ENCODE results near the gene DCTN4. TPM values are rescaled to one million over a fixed set of nuclear protein-coding genes. Genes with fewer than 3 reads are reported as not detected.

Gene DCTN4
- total and polyA plus RNA-seq, 2 of the 4 experiments (the other 2 are of a cell fraction) = 28.1 to 50.2 TPM

DNA sequence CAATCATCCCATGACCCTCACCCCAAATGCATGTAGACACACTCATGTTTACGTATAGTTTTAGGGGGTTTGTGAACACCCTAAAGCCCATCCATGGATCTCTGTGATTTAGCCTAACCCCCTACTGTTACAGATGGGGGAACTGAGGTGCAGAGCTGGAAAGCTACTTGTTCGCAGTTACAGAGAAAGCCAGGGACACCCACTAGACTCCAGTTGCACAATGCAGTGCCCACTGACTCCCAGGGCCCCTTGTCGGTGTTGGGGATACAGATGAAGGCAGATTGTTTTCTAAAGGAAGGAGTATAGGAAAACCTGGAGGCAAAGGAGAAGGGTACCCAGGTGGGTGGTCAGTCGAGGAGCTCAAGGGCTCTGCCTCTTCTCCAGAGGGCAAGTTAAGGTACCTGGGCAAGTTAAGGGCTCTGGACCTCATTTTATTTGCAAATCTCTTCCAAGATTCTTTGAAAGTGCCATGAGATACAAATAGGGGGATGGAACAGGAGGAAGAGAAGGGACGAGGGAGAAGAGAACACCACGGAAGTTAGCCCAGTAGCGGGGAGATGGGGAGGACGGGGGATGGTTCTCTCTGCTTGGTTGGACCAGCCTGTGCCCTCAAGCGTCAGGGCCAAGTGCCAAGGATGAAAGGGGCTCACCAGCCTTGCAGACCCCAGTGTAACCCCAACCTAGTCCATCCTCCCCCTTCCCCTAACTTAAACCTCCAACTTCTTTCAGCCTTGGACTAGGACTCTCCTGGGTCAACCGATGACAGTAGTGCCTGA, 96.8 kb downstream of the DCTN4 start:
- no peak overlapping the region for H3K9ac ChIP-seq (ENCODE audit: low read depth, low read length)
- POLR2A ChIA-PET (ENCODE audit: unreplicated experiment) = no interaction called here
- no peak overlapping the region for H2BK20ac ChIP-seq (ENCODE audit: low read depth, low read length)
- H3K9me3 ChIP-seq (ENCODE audit: control insufficient read depth, insufficient read depth, low read length) = no peaks in the 10 kb centered on the region
- H4K8ac ChIP-seq (ENCODE audit: low read depth in 2 of 2, low read length in 2 of 2) = no peak overlapping the region
- TF ChIP-seq, protein P1, sequence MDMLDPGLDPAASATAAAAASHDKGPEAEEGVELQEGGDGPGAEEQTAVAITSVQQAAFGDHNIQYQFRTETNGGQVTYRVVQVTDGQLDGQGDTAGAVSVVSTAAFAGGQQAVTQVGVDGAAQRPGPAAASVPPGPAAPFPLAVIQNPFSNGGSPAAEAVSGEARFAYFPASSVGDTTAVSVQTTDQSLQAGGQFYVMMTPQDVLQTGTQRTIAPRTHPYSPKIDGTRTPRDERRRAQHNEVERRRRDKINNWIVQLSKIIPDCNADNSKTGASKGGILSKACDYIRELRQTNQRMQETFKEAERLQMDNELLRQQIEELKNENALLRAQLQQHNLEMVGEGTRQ (IDR thresholded peaks at IDR 0.05; ENCODE audit: low read depth, low read length) = no peak
- TF ChIP-seq FOS (IDR thresholded peaks at IDR 0.05; ENCODE audit: low read depth, low read length) (no peak), NFE2L2 (IDR thresholded peaks at IDR 0.05; ENCODE audit: low read depth, low read length) (no peak)
- H4K5ac ChIP-seq (ENCODE audit: low read depth, low read length) = no peak overlapping the region
- no peak overlapping the region for H2AK9ac ChIP-seq (replicated peaks; ENCODE audit: low read depth, low read length, poor library complexity)
- CTCF ChIA-PET = no interaction called here
- H2BK120ac ChIP-seq (ENCODE audit: low read depth, low read length) = no peak overlapping the region
- in situ Hi-C loops (cut with MboI; ENCODE audit: low sequenced_read_pairs) = no loop called here
- H3K4me3 ChIP-seq (ENCODE audit: insufficient read depth, low read depth, low read length) = no peak overlapping the region
- dilution Hi-C loops (cut with HindIII; ENCODE audit: low sequenced_read_pairs, unreplicated experiment) = no loop called here
- peaks cover 9% of the 10 kb centered on the region for H3K27me3 ChIP-seq (ENCODE audit: control insufficient read depth, insufficient read depth, low read length)
- H3K79me1 ChIP-seq (ENCODE audit: low read depth in 1 of 2, low read length in 2 of 2) = 0 out of 4 replicates have a peak, but pooled peaks cover 0 to 3% of the 10 kb centered on the region in 2 experiments
- H2BK15ac ChIP-seq (ENCODE audit: low read depth, low read length) = no peak overlapping the region
- H3K36me3 ChIP-seq (ENCODE audit: control insufficient read depth, insufficient read depth, low read length) = no peaks in the 10 kb centered on the region
- H2BK5ac ChIP-seq (ENCODE audit: low read depth, low read length, poor library complexity, severe bottlenecking) = no peak overlapping the region
- H3K9me1 ChIP-seq (ENCODE audit: insufficient read depth, low read length) = peaks cover 4% of the 10 kb centered on the region; the same call in 1 of the 2 replicates
- no peak overlapping the region for H3K23ac ChIP-seq (ENCODE audit: low read depth, low read length)
- BruUV-seq (replicated peaks) = no TSS peak
- H2AFZ ChIP-seq (replicated peaks; ENCODE audit: low read length, poor library complexity) = no peak overlapping the region
- ATAC-seq (ENCODE audit: low read depth) = no peak
- H3K18ac ChIP-seq (ENCODE audit: low read depth, low read length) = no peak overlapping the region
- no peak overlapping the region for H3K56ac ChIP-seq (ENCODE audit: extremely low read depth, insufficient read depth, low read length)
- no CpG with 5 or more reads among the region's 10 CpGs for WGBS, 2 experiments (ENCODE audit: extremely low coverage in 2 of 2, insufficient read length in 1 of 2)
- intact Hi-C loops (cut with micrococcal nuclease) = no loop called here
- DNase-seq = no peak
- H4K20me1 ChIP-seq (ENCODE audit: insufficient read depth, low read length) = no peaks in the 10 kb centered on the region; the same call in 1 of the 2 replicates
- H3K27ac ChIP-seq (ENCODE audit: insufficient read depth, low read length) = no peak overlapping the region
- no peak overlapping the region for H3K14ac ChIP-seq (replicated peaks; ENCODE audit: low read depth, low read length)
- H3K4ac ChIP-seq (ENCODE audit: low read depth, low read length) = no peak overlapping the region
- H3K4me2 ChIP-seq (ENCODE audit: low read depth, low read length) = no peak overlapping the region
- H3K4me1 ChIP-seq (ENCODE audit: control insufficient read depth, insufficient read depth, low read length) = peaks cover 20% of the 10 kb centered on the region
- no peak overlapping the region for H2AK5ac ChIP-seq (ENCODE audit: low read depth, low read length)
- H4K91ac ChIP-seq (ENCODE audit: insufficient read depth, low read depth, low read length) = no peak overlapping the region

Measured in IMR-90 (cell line).